PC-9 (cell line): ENCODE data around the gene ANKRD33B.

Experiments used
- EZH2 ChIP-seq: fragments of 200-600 bp; sonication (generic); IDR thresholded peaks from 2 replicates; pipeline ENCODE4 v1.8.0; 2017; ENCODE audit warnings: antibody characterized with exemption, low read depth
- TF ChIP-seq, protein P1 (sequence below): fragments of 200-600 bp; sonication (generic); conservative IDR thresholded peaks from 2 replicates; pipeline ENCODE4 v1.6.1; 2017; ENCODE audit warnings: mixed run types, antibody characterized with exemption, mild to moderate bottlenecking, moderate library complexity

DNA sequence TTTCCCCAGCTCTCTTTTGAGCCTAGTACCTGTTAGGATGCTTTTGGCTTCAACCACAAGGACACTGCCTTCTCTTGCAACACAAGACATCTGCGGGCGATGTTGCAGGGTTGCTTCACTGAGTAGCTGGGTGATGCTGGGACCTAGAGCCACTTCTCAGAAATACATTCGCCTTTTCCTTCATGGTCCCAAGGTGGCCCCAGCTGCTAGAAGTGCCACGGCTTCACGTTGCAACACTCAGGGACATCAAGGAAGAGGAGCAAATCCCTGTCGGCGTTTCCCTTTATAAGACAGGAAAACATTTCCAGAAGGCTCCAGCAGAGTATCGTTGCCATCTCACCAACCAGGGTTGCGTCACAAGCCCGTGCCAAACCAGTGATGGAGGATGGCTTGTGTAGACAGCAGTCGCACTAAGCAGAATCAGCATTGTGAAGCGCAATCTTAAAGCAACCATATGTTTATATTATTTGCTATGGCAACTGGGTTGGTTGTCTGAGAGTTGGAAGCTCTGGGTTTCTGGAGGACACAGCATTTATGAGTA, 62.7 kb downstream of the ANKRD33B start:
- TF ChIP-seq, protein P1, sequence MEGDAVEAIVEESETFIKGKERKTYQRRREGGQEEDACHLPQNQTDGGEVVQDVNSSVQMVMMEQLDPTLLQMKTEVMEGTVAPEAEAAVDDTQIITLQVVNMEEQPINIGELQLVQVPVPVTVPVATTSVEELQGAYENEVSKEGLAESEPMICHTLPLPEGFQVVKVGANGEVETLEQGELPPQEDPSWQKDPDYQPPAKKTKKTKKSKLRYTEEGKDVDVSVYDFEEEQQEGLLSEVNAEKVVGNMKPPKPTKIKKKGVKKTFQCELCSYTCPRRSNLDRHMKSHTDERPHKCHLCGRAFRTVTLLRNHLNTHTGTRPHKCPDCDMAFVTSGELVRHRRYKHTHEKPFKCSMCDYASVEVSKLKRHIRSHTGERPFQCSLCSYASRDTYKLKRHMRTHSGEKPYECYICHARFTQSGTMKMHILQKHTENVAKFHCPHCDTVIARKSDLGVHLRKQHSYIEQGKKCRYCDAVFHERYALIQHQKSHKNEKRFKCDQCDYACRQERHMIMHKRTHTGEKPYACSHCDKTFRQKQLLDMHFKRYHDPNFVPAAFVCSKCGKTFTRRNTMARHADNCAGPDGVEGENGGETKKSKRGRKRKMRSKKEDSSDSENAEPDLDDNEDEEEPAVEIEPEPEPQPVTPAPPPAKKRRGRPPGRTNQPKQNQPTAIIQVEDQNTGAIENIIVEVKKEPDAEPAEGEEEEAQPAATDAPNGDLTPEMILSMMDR, result no peak
- no peak for TF ChIP-seq EZH2
